MCF 10A (cell line): Measurements from ENCODE around the gene AFP. TPM values are rescaled to one million over a fixed set of nuclear protein-coding genes. Genes with fewer than 3 reads are reported as not detected.

Source experiments
- BruUV-seq: library from RNA; stranded (reverse); fragments of 400-500 nt; replicated peaks from 2 replicates; lab custom pipeline; 2021; lab: Mats Ljungman, UMichigan
- CTCF ChIA-PET: fragments of 300-600 bp; sonication (Branson Sonifier 250); formaldehyde crosslinking; extraction: SDS; loops from one replicate; lab custom pipeline; 2021; ENCODE audit warnings: antibody characterized with exemption, inconsistent platforms; lab: Yijun Ruan, JAX
- POLR2A ChIA-PET: fragments of 300-600, 350-650 bp; sonication (Branson Sonifier 250); formaldehyde crosslinking; extraction: SDS; loops from one replicate; lab custom pipeline; 2020; ENCODE audit warnings: antibody characterized with exemption, inconsistent platforms; lab: Yijun Ruan, JAX
- DNase-seq: peaks from one replicate; pipeline ENCODE4 v3.0.0-alpha.2; 2018; ENCODE audit not compliant: unreplicated experiment
- H3K27ac Mint-ChIP-seq: one replicate; pipeline ENCODE4 v1.8.0; 2022; ENCODE audit warnings: mild to moderate bottlenecking, low read depth, mixed read lengths; ENCODE audit not compliant: unreplicated experiment
- H3K27me3 Mint-ChIP-seq: one replicate; pipeline ENCODE4 v1.8.0; 2022; ENCODE audit warnings: mixed read lengths; ENCODE audit not compliant: insufficient read depth, unreplicated experiment
- H3K36me3 Mint-ChIP-seq: one replicate; pipeline ENCODE4 v1.8.0; 2022; ENCODE audit warnings: mild to moderate bottlenecking, moderate library complexity, mixed read lengths; ENCODE audit not compliant: insufficient read depth, unreplicated experiment
- H3K4me1 Mint-ChIP-seq: one replicate; pipeline ENCODE4 v1.8.0; 2022; ENCODE audit warnings: mixed read lengths; ENCODE audit not compliant: insufficient read depth, unreplicated experiment
- H3K4me3 Mint-ChIP-seq: one replicate; pipeline ENCODE4 v1.8.0; 2022; ENCODE audit warnings: mild to moderate bottlenecking, moderate library complexity, mixed read lengths; ENCODE audit not compliant: unreplicated experiment
- H3K9me3 Mint-ChIP-seq: one replicate; pipeline ENCODE4 v1.8.0; 2022; ENCODE audit warnings: mixed read lengths; ENCODE audit not compliant: unreplicated experiment
- intact Hi-C: fragments of 100-400 bp; cut with micrococcal nuclease; formaldehyde crosslinking; loops from 2 replicates; pipeline ENCODE4 v1.14.1; 2022
- total RNA-seq: library from RNA; stranded (reverse); gene quantifications from 2 replicates; pipeline ENCODE4 v1.2.3, GENCODE V29; 2022
- TF ChIP-seq, protein P1 (sequence below): fragments of 200-600 bp; IDR thresholded peaks from one replicate; pipeline ENCODE4 v1.8.0; 2022; ENCODE audit warnings: antibody characterized with exemption, mild to moderate bottlenecking; ENCODE audit not compliant: unreplicated experiment

AFP gene
- total RNA-seq, 1 experiment from 2014 or later, result not detected

DNA sequence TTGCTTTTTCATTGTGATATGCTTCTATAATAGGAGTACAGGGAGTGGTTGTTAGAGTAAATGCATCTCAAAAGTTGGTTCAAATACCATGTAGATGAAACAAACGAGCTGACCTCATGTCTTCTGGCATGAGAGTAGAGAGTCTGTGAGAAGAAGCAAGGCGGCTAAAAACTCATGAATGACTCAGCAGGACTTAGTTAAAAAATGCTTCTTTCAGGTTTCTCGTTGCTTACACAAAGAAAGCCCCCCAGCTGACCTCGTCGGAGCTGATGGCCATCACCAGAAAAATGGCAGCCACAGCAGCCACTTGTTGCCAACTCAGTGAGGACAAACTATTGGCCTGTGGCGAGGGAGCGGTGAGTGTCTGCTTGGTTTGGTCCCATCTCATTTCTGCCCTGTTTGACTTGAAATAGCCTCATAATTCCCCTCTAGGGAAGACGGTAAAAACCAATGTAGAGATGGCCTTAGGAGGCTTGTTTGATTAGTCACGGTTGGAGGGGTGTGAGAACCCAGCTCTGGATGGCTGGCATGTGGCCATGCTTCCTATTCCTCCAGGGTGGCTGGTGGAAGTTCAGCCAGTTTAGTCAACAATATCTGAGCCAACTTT, 14.5 kb downstream of the AFP start:
- TF ChIP-seq, protein P1, sequence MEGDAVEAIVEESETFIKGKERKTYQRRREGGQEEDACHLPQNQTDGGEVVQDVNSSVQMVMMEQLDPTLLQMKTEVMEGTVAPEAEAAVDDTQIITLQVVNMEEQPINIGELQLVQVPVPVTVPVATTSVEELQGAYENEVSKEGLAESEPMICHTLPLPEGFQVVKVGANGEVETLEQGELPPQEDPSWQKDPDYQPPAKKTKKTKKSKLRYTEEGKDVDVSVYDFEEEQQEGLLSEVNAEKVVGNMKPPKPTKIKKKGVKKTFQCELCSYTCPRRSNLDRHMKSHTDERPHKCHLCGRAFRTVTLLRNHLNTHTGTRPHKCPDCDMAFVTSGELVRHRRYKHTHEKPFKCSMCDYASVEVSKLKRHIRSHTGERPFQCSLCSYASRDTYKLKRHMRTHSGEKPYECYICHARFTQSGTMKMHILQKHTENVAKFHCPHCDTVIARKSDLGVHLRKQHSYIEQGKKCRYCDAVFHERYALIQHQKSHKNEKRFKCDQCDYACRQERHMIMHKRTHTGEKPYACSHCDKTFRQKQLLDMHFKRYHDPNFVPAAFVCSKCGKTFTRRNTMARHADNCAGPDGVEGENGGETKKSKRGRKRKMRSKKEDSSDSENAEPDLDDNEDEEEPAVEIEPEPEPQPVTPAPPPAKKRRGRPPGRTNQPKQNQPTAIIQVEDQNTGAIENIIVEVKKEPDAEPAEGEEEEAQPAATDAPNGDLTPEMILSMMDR, result no peak
- no peak overlapping the region for H3K4me3 Mint-ChIP-seq
- peak; percentile 90 for DNase-seq
- H3K27ac Mint-ChIP-seq, result peak overlapping the region; percentile 71
- no peaks in the 10 kb centered on the region for H3K36me3 Mint-ChIP-seq
- H3K9me3 Mint-ChIP-seq, result no peaks in the 10 kb centered on the region
- POLR2A ChIA-PET, result interaction anchor here (0.6 to 1.2 kb wide), 3 partner anchors 9 to 188 kb away, joined by 3 to 5 read pairs (median 5); no protein-coding TSS in a partner anchor
- CTCF ChIA-PET, result interaction anchor here (1.1 to 2.4 kb wide), 3 partner anchors 109 to 202 kb away, joined by 3 to 15 read pairs (median 5); no protein-coding TSS in a partner anchor
- H3K4me1 Mint-ChIP-seq, result peaks cover 11% of the 10 kb centered on the region
- BruUV-seq, result no TSS peak
- intact Hi-C loops, result no loop called here
- H3K27me3 Mint-ChIP-seq, result no peaks in the 10 kb centered on the region

DNA sequence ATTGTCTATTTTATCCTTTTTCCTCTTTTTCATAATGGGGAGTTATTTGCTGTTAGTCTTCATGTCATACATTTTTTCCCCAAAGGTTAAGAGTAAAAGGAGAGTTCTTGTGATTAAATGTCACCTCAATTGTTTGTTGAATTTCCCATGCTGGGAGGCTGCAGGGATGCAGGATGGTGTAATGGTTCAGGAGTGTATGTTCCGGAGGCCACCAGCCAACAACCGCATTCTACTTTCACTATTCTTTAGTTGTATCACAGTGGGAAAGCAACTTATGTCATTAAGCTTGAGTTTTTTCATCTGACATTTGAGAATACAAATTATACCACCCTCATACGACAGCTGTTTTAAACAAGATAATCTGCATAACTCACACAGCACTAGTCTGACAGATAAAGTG, 15.4 kb downstream of the AFP start:
- BruUV-seq, result no TSS peak
- Mint-ChIP-seq H3K36me3 (no peaks in the 10 kb centered on the region), H3K4me3 (no peak overlapping the region), H3K9me3 (no peaks in the 10 kb centered on the region), H3K27me3 (no peaks in the 10 kb centered on the region), H3K27ac (no peak overlapping the region), H3K4me1 (peaks cover 11% of the 10 kb centered on the region)
- peak; percentile 9 for DNase-seq
- POLR2A ChIA-PET, result interaction anchor here (0.6 kb wide), 1 partner anchor 13 kb away, joined by 3 read pairs; no protein-coding TSS in a partner anchor
- intact Hi-C loops, result no loop called here
- CTCF ChIA-PET, result interaction anchor here (1.0 to 2.4 kb wide), 3 partner anchors 110 to 201 kb away, joined by 3 to 15 read pairs (median 4); no protein-coding TSS in a partner anchor
- TF ChIP-seq, protein P1, result no peak

DNA sequence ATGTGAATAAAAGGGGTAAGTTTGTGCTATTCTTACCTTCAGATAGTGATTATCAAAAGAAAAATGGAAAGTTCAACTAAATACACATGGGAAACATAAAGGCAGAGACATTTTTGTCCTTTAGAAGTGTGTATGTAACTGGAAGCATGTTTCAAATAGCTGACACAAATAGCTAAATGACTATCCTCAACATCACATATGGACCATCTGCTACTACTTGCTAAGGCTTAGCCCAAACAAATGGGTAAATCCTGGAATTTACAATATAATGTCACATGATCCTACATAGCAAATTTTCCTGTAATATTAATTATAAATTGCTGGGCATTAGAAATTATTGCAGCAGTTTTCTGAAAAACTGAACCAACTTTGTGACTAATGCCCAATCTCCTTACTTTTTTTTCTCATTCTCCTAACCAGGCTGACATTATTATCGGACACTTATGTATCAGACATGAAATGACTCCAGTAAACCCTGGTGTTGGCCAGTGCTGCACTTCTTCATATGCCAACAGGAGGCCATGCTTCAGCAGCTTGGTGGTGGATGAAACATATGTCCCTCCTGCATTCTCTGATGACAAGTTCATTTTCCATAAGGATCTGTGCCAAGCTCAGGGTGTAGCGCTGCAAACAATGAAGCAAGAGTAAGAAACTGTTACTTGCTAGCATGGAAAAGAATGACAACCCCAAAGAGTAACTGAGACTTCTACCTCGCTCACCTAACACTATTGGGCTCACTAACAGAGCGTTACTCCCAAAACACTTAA, 16.1 kb downstream of the AFP start:
- intact Hi-C loops, result no loop called here
- H3K4me3 Mint-ChIP-seq, result no peak overlapping the region
- CTCF ChIA-PET, result interaction anchor here (0.5 to 2.4 kb wide), 4 partner anchors 111 to 200 kb away, joined by 3 to 15 read pairs (median 4); no protein-coding TSS in a partner anchor
- peaks cover 11% of the 10 kb centered on the region for H3K4me1 Mint-ChIP-seq
- no TSS peak for BruUV-seq
- no peak for DNase-seq
- no peaks in the 10 kb centered on the region for H3K36me3 Mint-ChIP-seq
- POLR2A ChIA-PET, result interaction anchor here (0.6 to 0.7 kb wide), 2 partner anchors 111 to 170 kb away, joined by 3 to 4 read pairs; no protein-coding TSS in a partner anchor
- TF ChIP-seq, protein P1, result no peak
- H3K27me3 Mint-ChIP-seq, result no peaks in the 10 kb centered on the region
- H3K9me3 Mint-ChIP-seq, result no peaks in the 10 kb centered on the region
- H3K27ac Mint-ChIP-seq, result no peak overlapping the region
